GM04503 (cell line): ENCODE measurements around the gene HSPB6.
"Not testable (repeated sequence)": the region's sequence is repeated elsewhere in the genome, so short reads cannot be mapped to it uniquely, and the experiment has no call there.

Experiments
- DNase-seq: peaks from one replicate; pipeline ENCODE4 v3.0.0-alpha.2; 2012; ENCODE audit warnings: low read depth

HSPB6 gene

DNA sequence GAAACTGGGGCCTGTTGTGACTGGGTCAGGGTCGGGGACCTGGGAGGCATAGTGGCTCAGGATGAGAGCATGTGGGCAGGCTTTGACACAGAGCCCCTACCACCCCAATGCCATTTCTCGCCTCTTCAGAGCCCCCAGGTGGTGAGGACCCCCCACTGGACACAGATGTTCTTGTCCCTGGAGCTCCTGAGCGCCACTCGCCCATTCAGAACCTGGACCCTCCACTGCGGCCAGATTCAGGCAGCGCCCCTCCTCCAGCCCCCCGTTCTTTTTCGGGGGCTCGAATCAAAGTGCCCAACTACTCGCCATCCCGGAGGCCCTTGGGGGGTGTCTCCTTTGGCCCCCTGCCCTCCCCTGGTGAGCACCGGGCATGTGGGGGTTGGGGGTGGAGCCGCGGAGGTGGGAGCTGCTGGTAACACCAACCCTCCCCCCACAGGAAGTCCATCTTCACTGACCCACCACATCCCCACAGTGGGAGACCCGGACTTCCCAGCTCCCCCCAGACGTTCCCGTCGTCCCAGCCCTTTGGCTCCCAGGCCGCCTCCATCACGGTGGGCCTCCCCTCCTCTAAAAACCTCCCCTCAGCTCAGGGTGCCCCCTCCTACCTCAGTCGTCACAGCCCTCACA, 24.9 kb downstream of the HSPB6 start:
- DNase-seq: no peak

DNA sequence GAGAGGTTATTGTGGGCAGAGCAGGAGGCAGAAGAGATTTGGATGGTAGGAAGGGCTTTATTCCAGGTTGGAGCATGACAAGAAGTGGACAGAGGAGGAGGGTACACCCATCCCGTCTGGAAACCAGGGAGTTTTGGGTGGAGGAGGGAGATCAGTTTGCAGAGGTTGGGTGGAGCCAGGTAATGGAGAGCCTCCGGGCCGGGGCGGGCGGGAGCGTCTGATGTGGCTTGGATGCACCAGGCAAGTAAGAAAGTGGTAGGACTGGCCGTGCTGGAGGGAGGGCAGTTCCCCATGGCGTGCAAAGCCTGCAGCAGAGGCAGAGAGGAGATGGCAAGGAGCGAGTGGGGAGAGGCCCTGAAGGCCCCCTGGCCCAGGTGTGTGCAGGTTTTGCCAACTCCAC, 25.5 kb downstream of the HSPB6 start:
- no peak for DNase-seq

DNA sequence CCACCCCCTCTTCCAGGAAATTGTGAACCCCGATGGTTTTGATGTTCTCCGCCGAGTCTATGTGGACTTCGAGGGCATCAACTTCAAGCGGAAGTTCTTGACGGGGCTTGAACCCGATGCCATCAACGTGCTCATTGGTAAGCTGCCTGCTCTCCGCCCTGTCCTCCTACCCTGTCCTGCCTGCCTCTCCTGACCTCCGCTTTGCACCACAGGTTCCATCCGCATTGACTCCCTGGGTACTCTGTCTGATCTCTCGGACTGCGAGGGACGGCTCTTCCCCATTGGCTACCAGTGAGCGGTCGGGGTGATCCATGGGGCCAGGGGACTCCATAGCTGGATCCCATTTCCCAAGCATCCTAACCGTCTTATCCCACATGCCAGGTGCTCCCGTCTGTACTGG, 26.5 kb downstream of the HSPB6 start:
- DNase-seq: no peak

DNA sequence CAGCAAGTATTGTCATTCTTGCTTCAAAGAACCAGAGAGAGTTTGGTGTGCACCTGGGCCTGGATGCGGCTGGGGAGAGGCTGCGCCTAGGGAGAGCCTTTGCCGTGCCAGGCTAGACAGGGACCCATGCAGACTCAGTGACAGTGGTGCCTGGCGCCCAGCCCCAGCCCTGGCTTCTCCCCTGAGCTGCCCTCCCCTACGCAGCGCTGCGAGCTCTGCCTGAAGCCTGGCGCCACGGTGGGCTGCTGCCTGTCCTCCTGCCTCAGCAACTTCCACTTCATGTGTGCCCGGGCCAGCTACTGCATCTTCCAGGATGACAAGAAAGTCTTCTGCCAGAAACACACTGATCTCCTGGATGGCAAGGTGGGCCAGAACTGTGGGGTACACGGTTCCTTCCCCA, 27.1 kb downstream of the HSPB6 start:
- no peak for DNase-seq

DNA sequence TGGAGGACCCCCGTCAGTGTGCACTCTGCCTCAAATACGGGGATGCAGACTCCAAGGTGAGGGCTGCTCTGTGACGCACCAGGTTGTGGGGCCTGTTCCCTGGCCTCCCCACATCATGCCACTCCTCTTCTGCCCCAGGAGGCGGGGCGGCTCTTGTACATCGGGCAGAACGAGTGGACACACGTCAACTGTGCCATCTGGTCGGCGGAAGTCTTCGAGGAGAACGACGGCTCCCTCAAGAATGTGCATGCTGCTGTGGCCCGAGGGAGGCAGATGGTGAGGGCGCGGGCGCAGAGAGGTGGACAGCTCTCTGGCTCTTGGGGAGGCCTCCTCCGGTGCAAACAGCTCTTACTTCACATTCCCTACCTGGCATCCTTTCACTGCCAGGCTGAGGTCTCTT, 27.8 kb downstream of the HSPB6 start:
- DNase-seq: no peak

DNA sequence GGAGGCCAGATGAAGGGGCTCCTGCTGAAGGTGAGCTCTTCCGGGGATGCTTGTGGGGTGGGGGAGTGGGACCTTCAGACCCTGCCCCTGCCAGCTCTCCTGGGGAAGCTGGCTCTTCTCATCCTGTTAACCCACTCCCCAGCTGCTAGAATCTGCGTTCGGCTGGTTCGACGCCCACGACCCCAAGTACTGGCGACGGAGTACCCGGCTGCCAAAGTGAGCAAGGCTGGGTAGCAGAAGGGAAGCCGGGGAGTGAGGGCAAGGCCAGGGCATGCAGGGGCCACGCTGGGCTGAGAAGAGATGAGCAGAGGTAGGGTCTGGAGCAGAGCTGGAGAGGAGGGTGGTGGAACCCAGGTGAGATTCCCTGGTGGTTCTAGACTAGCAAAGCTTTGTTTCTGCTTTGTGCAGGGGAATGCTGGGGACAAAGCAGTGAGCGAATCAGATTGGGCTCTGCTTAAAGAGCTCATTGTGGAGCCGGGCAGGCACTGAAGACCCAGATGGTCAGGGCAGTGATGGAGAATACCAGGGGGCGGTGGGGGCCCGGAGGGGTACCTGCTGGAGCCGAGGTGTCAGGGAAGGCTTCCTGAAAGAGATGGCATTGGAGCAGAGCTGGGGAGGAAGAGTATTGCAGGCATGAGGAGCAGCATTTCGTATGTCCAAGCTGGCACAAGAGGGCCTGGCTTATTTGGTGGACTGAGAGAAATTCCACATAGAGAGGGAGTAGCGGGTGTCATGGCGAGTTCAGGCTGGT, 28.7 kb downstream of the HSPB6 start:
- no peak for DNase-seq

DNA sequence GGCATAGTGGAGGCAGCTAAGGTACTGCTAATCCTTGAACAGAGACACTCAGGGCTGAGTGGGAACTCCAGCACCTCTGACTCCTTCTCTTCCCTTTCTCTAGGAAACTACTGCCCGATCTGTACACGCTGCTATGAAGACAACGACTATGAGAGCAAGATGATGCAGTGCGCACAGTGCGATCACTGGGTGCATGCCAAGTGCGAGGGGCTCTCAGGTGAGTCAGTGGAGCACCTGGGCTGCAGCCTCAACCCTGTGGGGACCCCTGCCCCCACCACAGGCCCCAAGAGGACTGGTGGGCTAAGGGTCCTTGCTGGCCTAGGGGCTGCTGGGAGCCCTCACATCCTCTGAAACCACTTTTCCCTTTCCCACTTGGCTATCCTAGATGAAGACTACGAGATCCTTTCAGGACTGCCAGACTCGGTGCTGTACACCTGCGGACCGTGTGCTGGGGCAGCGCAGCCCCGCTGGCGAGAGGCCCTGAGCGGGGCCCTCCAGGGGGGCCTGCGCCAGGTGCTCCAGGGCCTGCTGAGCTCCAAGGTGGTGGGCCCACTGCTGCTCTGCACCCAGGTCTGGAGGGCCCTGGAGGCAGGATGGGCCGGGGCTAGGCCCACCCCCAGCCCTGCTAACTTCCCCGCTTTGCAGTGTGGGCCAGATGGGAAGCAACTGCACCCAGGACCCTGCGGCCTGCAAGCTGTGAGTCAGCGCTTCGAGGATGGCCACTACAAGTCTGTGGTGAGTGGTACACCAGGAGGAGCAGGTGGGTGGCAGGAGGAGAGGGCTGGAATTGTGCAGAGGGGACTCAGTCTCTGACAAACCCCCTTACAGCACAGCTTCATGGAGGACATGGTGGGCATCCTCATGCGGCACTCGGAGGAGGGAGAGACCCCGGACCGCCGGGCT, 29.5 kb downstream of the HSPB6 start:
- no peak for DNase-seq

DNA sequence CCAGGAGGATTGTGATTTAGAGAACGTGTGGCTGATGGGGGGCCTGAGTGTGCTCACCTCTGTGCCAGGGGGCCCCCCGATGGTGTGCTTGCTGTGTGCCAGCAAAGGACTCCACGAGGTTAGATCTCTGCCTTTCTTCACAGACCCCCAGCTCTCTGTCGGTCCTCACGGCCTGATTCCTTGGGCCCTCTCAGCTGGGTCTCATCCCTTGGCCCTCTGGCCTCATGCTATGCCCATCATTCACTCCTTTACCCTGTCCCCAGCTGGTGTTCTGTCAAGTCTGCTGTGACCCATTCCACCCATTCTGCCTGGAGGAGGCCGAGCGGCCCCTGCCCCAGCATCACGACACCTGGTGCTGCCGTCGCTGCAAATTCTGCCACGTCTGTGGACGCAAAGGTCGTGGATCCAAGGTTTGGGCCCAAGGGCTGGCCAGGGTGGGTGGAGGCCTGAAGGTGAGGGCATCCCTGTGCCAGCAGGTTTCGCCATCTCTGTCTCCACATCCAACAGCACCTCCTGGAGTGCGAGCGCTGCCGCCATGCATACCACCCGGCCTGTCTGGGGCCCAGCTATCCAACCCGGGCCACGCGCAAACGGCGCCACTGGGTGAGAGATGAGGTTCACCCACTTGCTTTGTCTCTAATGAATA, 31.5 kb downstream of the HSPB6 start:
- no peak for DNase-seq

DNA sequence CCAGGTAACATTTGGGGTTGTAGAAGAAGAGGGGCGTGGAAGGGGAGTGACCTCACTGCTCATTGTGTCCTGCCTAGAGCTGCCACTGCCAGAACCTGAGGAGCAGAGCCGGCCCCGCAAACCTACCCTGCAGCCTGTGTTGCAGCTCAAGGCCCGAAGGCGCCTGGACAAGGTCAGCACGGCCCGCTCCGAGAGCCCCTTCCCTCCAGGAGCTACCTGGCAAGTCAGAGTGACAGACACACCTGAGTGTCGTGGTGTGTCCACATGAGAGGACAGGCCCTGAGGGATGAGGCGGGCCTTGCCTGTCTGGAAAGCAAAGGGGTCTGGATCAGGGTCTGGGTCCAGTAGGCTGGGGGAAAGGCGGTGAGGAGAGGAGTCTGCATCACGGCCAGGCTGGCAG, 32.3 kb downstream of the HSPB6 start:
- no peak for DNase-seq

DNA sequence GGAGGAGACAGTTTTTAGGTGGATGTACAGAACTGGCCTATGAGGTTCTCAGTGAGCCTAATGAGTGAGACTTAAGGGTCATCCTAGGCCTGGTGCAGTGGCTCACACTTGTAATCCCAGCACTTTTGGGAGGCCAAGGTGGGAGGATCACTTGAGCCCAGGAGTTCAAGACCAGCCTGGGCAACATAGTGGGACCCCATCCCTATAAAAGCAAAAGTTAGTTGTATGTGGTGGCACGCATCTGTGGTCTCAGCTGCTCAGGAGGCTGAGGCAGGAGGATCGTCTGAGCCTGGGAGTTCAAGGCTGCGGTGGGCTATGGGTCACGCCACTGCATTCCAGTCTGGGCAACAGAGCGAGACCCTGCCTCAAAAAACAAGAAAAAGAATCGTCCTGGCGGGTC, 32.7 kb downstream of the HSPB6 start:
- DNase-seq: not testable (repeated sequence)

DNA sequence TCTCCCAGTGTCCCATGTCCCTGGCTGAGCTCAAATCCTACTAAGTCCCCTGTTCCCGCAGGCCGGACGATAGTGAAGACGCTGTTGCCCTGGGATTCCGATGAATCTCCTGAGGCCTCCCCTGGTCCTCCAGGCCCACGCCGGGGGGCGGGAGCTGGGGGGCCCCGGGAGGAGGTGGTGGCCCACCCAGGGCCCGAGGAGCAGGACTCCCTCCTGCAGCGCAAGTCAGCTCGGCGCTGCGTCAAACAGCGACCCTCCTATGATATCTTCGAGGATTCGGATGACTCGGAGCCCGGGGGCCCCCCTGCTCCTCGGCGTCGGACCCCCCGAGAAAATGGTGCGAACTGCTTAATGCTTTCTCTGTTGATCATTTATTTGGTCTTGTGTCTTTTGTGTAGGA, 33.2 kb downstream of the HSPB6 start:
- no peak for DNase-seq

DNA sequence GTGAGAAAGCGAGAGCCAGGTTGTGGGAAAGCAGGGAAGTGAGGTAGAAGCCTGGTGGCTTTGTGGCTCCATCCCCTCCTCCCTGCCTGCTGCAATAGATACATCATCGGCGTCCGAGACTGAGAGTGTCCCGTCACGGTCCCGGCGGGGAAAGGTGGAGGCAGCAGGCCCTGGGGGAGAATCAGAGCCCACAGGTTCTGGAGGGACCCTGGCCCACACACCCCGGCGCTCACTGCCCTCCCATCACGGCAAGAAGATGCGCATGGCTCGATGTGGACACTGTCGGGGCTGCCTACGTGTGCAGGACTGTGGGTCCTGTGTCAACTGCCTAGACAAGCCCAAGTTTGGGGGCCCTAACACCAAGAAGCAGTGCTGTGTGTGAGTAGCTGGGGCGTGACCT, 33.9 kb downstream of the HSPB6 start:
- DNase-seq: no peak

DNA sequence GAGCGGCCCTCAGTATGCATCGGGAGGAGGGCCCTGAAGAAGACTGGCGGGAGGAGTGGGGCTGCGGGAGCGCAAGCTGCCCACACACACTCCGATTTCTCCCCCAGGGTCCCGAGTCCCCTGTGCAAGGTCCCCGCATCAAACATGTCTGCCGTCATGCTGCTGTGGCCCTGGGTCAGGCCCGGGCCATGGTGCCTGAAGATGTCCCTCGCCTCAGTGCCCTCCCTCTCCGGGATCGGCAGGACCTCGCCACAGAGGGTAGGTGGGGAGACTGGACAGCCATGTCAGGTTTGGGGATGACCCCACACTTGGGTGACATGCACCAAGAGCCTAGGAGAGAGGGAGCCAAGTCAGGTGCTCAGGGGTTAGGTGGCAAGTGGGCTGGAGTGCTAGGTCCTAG, 34.4 kb downstream of the HSPB6 start:
- no peak for DNase-seq

DNA sequence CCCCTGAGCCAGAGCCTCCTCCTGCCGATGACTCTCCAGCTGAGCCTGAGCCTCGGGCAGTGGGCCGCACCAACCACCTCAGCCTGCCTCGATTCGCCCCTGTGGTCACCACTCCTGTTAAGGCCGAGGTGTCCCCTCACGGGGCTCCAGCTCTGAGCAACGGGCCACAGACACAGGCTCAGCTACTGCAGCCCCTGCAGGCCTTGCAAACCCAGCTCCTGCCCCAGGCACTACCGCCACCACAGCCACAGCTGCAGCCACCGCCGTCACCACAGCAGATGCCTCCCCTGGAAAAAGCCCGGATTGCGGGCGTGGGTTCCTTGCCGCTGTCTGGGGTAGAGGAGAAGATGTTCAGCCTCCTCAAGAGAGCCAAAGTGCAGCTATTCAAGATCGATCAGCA, 35.5 kb downstream of the HSPB6 start:
- DNase-seq: no peak

DNA sequence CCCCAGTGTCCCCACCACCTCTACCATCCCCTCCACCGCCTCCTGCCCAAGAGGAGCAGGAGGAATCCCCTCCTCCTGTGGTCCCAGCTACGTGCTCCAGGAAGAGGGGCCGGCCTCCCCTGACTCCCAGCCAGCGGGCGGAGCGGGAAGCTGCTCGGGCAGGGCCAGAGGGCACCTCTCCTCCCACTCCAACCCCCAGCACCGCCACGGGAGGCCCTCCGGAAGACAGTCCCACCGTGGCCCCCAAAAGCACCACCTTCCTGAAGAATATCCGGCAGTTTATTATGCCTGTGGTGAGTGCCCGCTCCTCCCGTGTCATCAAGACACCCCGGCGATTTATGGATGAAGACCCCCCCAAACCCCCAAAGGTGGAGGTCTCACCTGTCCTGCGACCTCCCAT, 36.2 kb downstream of the HSPB6 start:
- DNase-seq: no peak

DNA sequence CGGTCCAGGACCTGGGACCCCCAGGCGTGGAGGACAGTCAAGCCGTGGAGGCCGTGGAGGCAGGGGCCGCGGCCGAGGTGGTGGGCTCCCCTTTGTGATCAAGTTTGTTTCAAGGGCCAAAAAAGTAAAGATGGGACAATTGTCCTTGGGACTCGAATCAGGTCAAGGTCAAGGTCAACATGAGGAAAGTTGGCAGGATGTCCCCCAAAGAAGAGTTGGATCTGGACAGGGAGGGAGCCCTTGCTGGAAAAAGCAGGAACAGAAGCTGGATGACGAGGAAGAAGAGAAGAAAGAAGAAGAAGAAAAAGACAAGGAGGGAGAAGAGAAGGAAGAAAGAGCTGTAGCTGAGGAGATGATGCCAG, 36.7 kb downstream of the HSPB6 start:
- DNase-seq: no peak

DNA sequence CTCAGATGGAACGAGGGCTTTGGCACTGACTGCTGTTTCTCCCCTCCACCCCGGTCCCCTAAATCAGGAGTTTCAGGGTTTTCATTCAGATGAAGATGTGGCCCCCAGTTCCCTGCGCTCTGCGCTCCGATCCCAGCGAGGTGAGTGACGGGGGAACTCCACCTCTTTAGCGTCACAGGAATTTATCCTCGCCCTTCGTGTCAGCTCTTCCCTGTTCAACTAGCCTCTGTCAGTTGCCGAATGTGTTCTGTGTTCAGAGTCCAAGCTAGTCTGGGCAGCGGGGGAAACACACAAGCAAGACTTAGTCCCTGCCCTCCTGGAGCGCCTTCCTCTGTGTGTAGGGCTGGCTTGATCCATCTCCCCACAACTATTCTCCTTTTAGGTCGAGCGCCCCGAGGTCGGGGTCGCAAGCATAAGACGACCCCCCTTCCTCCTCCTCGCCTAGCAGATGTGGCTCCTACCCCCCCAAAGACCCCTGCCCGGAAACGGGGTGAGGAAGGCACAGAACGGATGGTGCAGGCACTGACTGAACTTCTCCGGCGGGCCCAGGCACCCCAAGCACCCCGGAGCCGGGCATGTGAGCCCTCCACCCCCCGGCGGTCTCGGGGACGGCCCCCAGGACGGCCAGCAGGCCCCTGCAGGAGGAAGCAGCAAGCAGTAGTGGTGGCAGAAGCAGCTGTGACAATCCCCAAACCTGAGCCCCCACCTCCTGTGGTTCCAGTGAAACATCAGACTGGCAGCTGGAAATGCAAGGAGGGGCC, 37.2 kb downstream of the HSPB6 start:
- DNase-seq: no peak

DNA sequence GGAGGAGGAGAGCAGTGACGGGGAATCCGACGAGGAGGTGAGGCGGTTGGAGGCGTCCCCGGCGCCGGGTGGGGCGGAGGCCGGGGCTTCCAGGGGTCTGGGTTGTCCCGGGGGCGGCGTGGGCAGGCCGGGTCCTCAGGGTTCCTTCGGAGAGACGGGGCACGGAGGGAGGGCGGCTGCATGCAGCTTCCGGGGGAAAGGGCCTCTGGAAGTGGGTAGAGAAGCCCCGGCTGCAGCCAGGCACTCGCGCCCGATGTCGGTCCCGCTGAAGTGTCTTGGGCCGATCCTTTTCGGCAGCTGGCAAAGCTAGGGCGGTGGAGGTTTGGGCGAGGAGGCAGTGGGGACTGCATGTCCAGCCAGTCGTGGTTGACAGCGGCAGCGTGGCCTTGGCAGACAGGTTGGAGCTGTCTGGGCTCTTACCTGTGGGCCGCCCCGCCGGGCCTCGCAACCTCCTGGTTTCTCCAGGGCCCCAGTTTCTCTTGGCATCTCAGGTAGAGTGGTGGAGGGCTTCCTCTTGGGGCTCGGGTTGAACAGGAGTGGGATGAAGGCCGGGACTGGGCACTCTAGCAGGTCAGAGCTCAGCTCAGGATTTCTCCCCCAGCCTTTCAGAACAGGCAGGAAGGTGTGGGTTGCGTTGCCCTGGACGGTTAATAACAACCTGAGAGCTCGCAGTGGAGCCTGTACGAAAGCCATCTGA, 38.3 kb downstream of the HSPB6 start:
- DNase-seq: no peak

DNA sequence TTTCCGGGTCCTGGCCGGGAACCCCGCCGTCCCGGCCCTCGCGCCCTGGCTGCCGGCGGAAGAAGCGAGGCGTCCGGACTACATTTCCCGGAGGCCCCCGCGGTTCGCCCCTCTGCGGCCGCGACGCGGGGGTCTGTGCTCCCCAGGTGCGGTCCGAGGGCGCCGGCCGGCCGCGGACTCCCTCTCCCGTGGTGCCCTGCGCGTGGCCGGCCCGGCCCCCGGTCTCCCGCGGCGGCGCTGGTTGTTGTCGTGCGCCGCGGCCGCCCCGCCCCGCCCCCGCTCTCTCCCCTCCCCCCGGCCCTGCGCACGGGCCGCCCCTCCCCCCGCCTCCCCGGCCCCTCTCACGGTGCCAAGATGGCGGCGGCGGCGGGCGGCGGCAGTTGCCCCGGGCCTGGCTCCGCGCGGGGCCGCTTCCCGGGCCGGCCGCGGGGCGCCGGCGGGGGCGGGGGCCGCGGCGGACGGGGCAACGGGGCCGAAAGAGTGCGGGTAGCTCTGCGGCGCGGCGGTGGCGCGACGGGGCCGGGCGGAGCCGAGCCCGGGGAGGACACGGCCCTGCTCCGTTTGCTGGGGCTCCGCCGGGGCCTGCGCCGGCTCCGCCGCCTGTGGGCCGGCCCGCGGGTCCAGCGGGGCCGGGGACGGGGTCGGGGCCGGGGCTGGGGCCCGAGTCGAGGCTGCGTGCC, 39.0 kb downstream of the HSPB6 start, which contains the start of gene KMT2B:
Gene KMT2B, plus strand, starts transcription at position 339 of the 680 bp plus-strand sequence. Its CDS starts 16 bp downstream, at position 355.
- no peak for DNase-seq
